Mucosa of rectum (tissue), 2 donors: ENCODE data around the gene ZNF672.
A peak's percentile ranks its signal among the peaks of the same experiment; 100 is the strongest.

Source experiments
- H3K27ac ChIP-seq, 2 donors: one replicate each; pipeline ENCODE4 v1.7.0; 2013; ENCODE audit warnings: inconsistent platforms in 2 of 2, low read depth in 2 of 2, low read length in 2 of 2
- H3K27me3 ChIP-seq, 2 donors: one replicate each; pipeline ENCODE4 v1.7.0; 2013; ENCODE audit warnings: low read length in 2 of 2; ENCODE audit not compliant: control insufficient read depth in 2 of 2, insufficient read depth in 2 of 2
- H3K36me3 ChIP-seq, 2 donors: one replicate each; pipeline ENCODE4 v1.7.0; 2013; ENCODE audit warnings: low read length in 2 of 2; ENCODE audit not compliant: control insufficient read depth in 2 of 2, insufficient read depth in 2 of 2
- H3K4me1 ChIP-seq, 2 donors: one replicate each; pipeline ENCODE4 v1.7.0; 2013; ENCODE audit warnings: low read length in 2 of 2, mild to moderate bottlenecking in 1 of 2; ENCODE audit not compliant: control insufficient read depth in 2 of 2, insufficient read depth in 2 of 2
- H3K4me3 ChIP-seq, 2 donors: one replicate each; pipeline ENCODE4 v1.7.0; 2013; ENCODE audit warnings: low read length in 2 of 2
- H3K9ac ChIP-seq, 2 donors: one replicate each; pipeline ENCODE4 v1.7.0; 2013; ENCODE audit warnings: low read length in 2 of 2, low read depth in 1 of 2, mild to moderate bottlenecking in 1 of 2
- H3K9me3 ChIP-seq, 2 donors: one replicate each; pipeline ENCODE4 v1.7.0; 2013; ENCODE audit warnings: low read length in 2 of 2; ENCODE audit not compliant: control insufficient read depth in 2 of 2
- donor health status: healthy.
- donor health status: Normal muscosa, but diverticular disease.

The ZNF672 gene

GRCh38 chr1:248858891-248859889 is 21.2 kb downstream of the ZNF672 start, which contains the start of gene ZNF692:
ZNF692 (minus strand) TSS chr1:248859085; CDS start chr1:248858309, 776 bp downstream.
- no peaks in the 10 kb centered on the region for H3K9me3 ChIP-seq
- H3K9ac ChIP-seq = peak within 1 kb of the TSS; percentile 92 to 96
- no peaks in the 10 kb centered on the region for H3K27me3 ChIP-seq
- peak within 1 kb of the TSS; percentile 89 to 91 for H3K27ac ChIP-seq
- peaks cover 23 to 32% of the 10 kb centered on the region in 2 donors for H3K4me1 ChIP-seq
- peak within 1 kb of the TSS; percentile 92 to 93 for H3K4me3 ChIP-seq
- H3K36me3 ChIP-seq = peaks cover 0 to 3% of the 10 kb centered on the region in 2 donors

GRCh38 chr1:248860007-248860406 is 22.0 kb downstream of the ZNF672 start:
- H3K4me3 ChIP-seq = no peak overlapping the region
- H3K4me1 ChIP-seq = peaks cover 23 to 32% of the 10 kb centered on the region in 2 donors
- H3K27ac ChIP-seq = no peak overlapping the region
- H3K9me3 ChIP-seq = no peaks in the 10 kb centered on the region
- H3K27me3 ChIP-seq = no peaks in the 10 kb centered on the region
- H3K36me3 ChIP-seq = peaks cover 0 to 3% of the 10 kb centered on the region in 2 donors
- no peak overlapping the region for H3K9ac ChIP-seq

- no peak overlapping the region for H3K4me3 ChIP-seq
- no peak overlapping the region for H3K9ac ChIP-seq
- no peaks in the 10 kb centered on the region for H3K9me3 ChIP-seq
- H3K4me1 ChIP-seq = peaks cover 23 to 32% of the 10 kb centered on the region in 2 donors
- H3K36me3 ChIP-seq = no peaks in the 10 kb centered on the region
- H3K27ac ChIP-seq = no peak overlapping the region
- no peaks in the 10 kb centered on the region for H3K27me3 ChIP-seq
Observed at GRCh38 chr1:248861616-248862015, 23.6 kb downstream of the ZNF672 start.

DNA sequence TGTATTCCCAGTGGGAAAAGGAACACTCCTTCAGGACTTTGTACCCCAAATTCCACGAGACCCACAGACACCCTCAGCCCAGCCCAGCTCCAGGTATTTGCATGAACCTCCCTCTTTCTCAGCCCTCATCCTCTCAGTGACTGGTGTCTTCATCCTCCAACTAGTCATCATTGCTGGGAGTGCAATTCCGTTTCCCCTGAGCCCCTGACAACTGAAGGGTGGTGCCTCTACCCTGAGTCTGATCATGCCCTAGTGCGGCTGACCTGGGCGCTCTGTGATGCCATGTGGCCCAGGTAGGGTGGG is 24.6 kb downstream of the ZNF672 start:
- H3K9ac ChIP-seq = peak overlapping the region; percentile 68 to 85
- no peaks in the 10 kb centered on the region for H3K9me3 ChIP-seq
- H3K4me1 ChIP-seq = peaks cover 20 to 26% of the 10 kb centered on the region in 2 donors
- peak overlapping the region; percentile 71 to 85 for H3K4me3 ChIP-seq
- no peaks in the 10 kb centered on the region for H3K27me3 ChIP-seq
- peak overlapping the region; percentile 80 to 81 for H3K27ac ChIP-seq
- no peaks in the 10 kb centered on the region for H3K36me3 ChIP-seq

DNA sequence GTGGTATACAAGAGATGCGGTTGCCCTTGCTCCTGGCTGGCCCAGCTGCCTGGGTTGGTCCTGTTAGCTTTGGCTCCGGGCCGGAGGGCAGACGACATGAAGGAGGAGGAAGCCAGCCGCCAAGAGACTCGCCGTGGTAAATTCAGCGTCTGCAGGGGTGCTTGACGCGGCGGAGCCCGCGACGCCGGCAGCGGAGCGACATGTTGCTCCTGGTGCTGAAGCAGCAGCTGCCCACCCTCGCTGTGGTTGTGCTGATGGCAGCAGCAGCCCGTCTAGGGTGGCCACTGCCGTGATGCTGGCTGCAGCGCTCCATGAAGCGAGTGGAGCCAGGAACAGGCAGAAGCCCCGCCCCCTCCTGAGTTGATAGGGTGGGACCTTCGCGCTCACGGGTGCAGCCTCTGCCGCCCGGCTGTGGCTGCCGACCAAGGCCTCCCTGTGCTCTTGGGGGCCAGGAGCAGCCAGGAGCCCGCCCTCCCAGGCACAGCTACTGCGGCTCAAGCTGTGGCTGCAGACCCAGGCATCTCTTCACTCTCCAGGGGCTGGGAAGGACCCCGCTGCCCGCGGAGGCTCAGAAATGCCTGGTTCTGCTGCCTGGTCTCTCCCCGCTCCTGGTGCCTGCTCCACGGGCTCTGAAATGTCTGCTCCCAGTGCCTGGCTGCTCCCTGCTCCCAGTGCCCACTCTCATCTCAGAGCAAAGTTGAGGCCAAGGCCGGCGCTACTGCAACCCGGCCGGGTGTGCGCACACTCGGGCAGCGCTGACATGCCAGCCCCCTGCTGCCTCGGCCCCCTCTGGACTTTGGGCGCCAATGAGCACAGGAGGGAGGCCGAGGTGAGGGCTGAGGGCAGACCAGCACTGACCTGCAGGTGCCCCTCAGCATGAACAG is 25.2 kb downstream of the ZNF672 start:
- Histone ChIP-seq H3K27ac (peak overlapping the region; percentile 80 to 81), H3K27me3 (no peaks in the 10 kb centered on the region), H3K4me1 (peaks cover 15 to 21% of the 10 kb centered on the region in 2 donors), H3K9me3 (no peaks in the 10 kb centered on the region), H3K9ac (peak overlapping the region; percentile 68 to 85), H3K4me3 (peak overlapping the region; percentile 71 to 85), H3K36me3 (no peaks in the 10 kb centered on the region)

GRCh38 chr1:248871837-248872401 is 33.9 kb downstream of the ZNF672 start:
- Histone ChIP-seq H3K27ac (no peak overlapping the region), H3K9me3 (no peaks in the 10 kb centered on the region), H3K4me1 (peaks cover 0 to 2% of the 10 kb centered on the region in 2 donors), H3K27me3 (no peaks in the 10 kb centered on the region), H3K36me3 (no peaks in the 10 kb centered on the region), H3K4me3 (no peak overlapping the region), H3K9ac (no peak overlapping the region)

- H3K27ac ChIP-seq = peak overlapping the region; percentile 96
- H3K4me1 ChIP-seq = peaks cover 0 to 2% of the 10 kb centered on the region in 2 donors
- no peaks in the 10 kb centered on the region for H3K9me3 ChIP-seq
- H3K36me3 ChIP-seq = no peaks in the 10 kb centered on the region
- peak overlapping the region; percentile 89 to 90 for H3K9ac ChIP-seq
- H3K4me3 ChIP-seq = peak overlapping the region; percentile 67 to 84
- no peaks in the 10 kb centered on the region for H3K27me3 ChIP-seq
Observed at GRCh38 chr1:248872752-248873408, 34.9 kb downstream of the ZNF672 start.

DNA sequence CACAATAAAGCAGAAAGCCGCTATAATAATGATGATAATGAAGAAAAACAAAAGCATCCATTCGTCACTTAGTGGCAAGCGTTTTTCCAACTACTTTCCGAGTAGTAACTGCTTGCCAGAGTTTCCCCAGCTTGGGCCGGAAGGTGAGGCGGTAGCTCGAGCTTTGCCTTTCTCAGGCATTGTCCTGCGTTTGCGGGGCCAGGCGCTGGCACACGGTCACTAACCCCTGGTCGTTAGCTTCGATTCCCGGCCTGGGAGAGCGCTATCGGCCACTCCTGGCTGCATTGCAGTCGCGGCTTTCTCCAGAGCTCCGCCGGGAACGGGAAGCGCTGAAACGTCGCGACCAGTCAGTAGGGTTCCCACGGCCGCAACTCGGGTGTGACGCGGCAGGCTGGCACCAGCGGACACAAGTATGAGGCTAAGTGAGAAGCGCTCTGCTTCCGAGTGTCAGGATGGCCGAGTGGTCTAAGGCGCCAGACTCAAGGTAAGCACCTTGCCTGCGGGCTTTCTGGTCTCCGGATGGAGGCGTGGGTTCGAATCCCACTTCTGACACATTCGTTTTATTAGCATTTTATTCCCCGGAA is 35.5 kb downstream of the ZNF672 start:
- H3K27ac ChIP-seq = peak overlapping the region; percentile 96
- peak overlapping the region; percentile 89 to 90 for H3K9ac ChIP-seq
- peak overlapping the region; percentile 67 to 84 for H3K4me3 ChIP-seq
- peaks cover 0 to 2% of the 10 kb centered on the region in 2 donors for H3K4me1 ChIP-seq
- no peaks in the 10 kb centered on the region for H3K27me3 ChIP-seq
- no peaks in the 10 kb centered on the region for H3K9me3 ChIP-seq
- no peaks in the 10 kb centered on the region for H3K36me3 ChIP-seq

- Histone ChIP-seq H3K27ac (peak overlapping the region; percentile 96), H3K27me3 (no peaks in the 10 kb centered on the region), H3K9me3 (no peaks in the 10 kb centered on the region), H3K4me1 (peaks cover 0 to 2% of the 10 kb centered on the region in 2 donors), H3K36me3 (no peaks in the 10 kb centered on the region), H3K9ac (peak overlapping the region; percentile 89 to 90), H3K4me3 (peak overlapping the region; percentile 67 to 84)
Observed at GRCh38 chr1:248873993-248874533, 36.0 kb downstream of the ZNF672 start.
